Natural killer cell (primary cell): ENCODE results near the gene ZNF358. TPM values are rescaled to one million over a fixed set of nuclear protein-coding genes. Genes with fewer than 3 reads are reported as not detected.

Experiments
- ATAC-seq, 3 donors: fragments of 150-1000 bp in 2 of 3; fragments of 200-7000 bp in 1 of 3; cut with Tn5 transposase; 1 replicate in 1 of 3; 2 replicates in 2 of 3; pipeline ENCODE4 v1.10.0; 2021; ENCODE audit warnings: mild to moderate bottlenecking in 2 of 3, moderate library complexity in 2 of 3
- DNase-seq, 2 donors: peaks; one replicate each; pipeline versions ENCODE4 v3.0.0 to v3.0.0-alpha.2; 2013 to 2021; ENCODE audit warnings: mixed read lengths in 1 of 2
- H3K27ac ChIP-seq: one replicate; pipeline ENCODE4 v1.5.1; 2013; ENCODE audit warnings: mild to moderate bottlenecking, low read length
- H3K27me3 ChIP-seq: one replicate; pipeline ENCODE4 v1.6.1; 2013; ENCODE audit warnings: low read length; ENCODE audit not compliant: control insufficient read depth, insufficient read depth
- H3K36me3 ChIP-seq: one replicate; pipeline ENCODE4 v1.6.1; 2013; ENCODE audit warnings: low read length; ENCODE audit not compliant: control insufficient read depth, insufficient read depth
- H3K4me1 ChIP-seq: one replicate; pipeline ENCODE4 v1.6.1; 2013; ENCODE audit warnings: low read length; ENCODE audit not compliant: control insufficient read depth, insufficient read depth
- H3K4me3 ChIP-seq: one replicate; pipeline ENCODE4 v1.5.1; 2013; ENCODE audit warnings: low read length
- H3K9me3 ChIP-seq: one replicate; pipeline ENCODE4 v1.6.1; 2013; ENCODE audit warnings: low read length; ENCODE audit not compliant: control insufficient read depth, insufficient read depth
- H3K27ac Mint-ChIP-seq, 2 donors: one replicate each; pipeline ENCODE4 v1.8.0; 2022; ENCODE audit warnings: mild to moderate bottlenecking in 2 of 2, mixed read lengths in 2 of 2, moderate library complexity in 1 of 2
- H3K27me3 Mint-ChIP-seq, 2 donors: one replicate each; pipeline ENCODE4 v1.8.0; 2022; ENCODE audit warnings: low read depth in 2 of 2, mixed read lengths in 2 of 2
- H3K36me3 Mint-ChIP-seq: one replicate; pipeline ENCODE4 v1.8.0; 2022; ENCODE audit warnings: mixed read lengths
- H3K4me1 Mint-ChIP-seq, 2 donors: one replicate each; pipeline ENCODE4 v1.8.0; 2022; ENCODE audit warnings: mixed read lengths in 2 of 2
- H3K4me3 Mint-ChIP-seq: one replicate; pipeline ENCODE4 v1.8.0; 2022; ENCODE audit warnings: mild to moderate bottlenecking, moderate library complexity, mixed read lengths
- H3K9me3 Mint-ChIP-seq, 2 donors: one replicate each; pipeline ENCODE4 v1.8.0; 2022; ENCODE audit warnings: mixed read lengths in 2 of 2
- CTCF ChIP-seq: fragments of 200-600 bp; IDR thresholded peaks from one replicate; pipeline ENCODE4 v1.8.0; 2022; ENCODE audit warnings: antibody characterized with exemption
- WGBS: methylation state at CpG from one replicate; pipeline ENCODE4 v1.1.7; 2013; ENCODE audit warnings: missing lambda C conversion rate; ENCODE audit not compliant: insufficient coverage; 5-methylcytosine and 5-hydroxymethylcytosine counted together
- intact Hi-C: fragments of 100-400 bp; cut with micrococcal nuclease; formaldehyde crosslinking; loops from one replicate; pipeline ENCODE4 v1.14.2; 2022
- total RNA-seq, 4 donors: library from RNA; stranded (reverse); fragments of 120-200 nt in 1 of 4; gene quantifications; one replicate each; pipeline versions ENCODE4 v1.2.3 to v1.2.4, GENCODE V29; 2013 to 2022

ZNF358 gene
- total RNA-seq, 3 donors from 2014 or later (not counting 1 experiment from before 2014, with no cell fraction given) = 9.8 to 11.6 (median 10.9) TPM

GRCh38 chr19:7478173-7478842 lies 37.6 kb upstream of the ZNF358 start:
- no peak overlapping the region for H3K4me3 Mint-ChIP-seq
- ATAC-seq (no peak), DNase-seq (no peak)
- H3K36me3 Mint-ChIP-seq = no peaks in the 10 kb centered on the region
- TF ChIP-seq CTCF = no peak
- intact Hi-C loops = no loop called here
- no peaks in the 10 kb centered on the region for H3K27me3 ChIP-seq
- H3K27ac Mint-ChIP-seq = no peak overlapping the region
- no peaks in the 10 kb centered on the region for H3K9me3 Mint-ChIP-seq
- 92% methylated on average over 26 of the region's 26 CpGs for WGBS
- no peaks in the 10 kb centered on the region for H3K9me3 ChIP-seq
- peaks cover 0 to 4% of the 10 kb centered on the region in 2 donors for H3K4me1 Mint-ChIP-seq
- peaks cover 0 to 3% of the 10 kb centered on the region in 2 donors for H3K27me3 Mint-ChIP-seq
- no peaks in the 10 kb centered on the region for H3K36me3 ChIP-seq
- no peak overlapping the region for H3K27ac ChIP-seq
- H3K4me1 ChIP-seq = peaks cover 6% of the 10 kb centered on the region
- H3K4me3 ChIP-seq = no peak overlapping the region

GRCh38 chr19:7478843-7479227 lies 37.1 kb upstream of the ZNF358 start:
- no peak overlapping the region for H3K27ac ChIP-seq
- H3K4me3 Mint-ChIP-seq = no peak overlapping the region
- H3K9me3 ChIP-seq = no peaks in the 10 kb centered on the region
- TF ChIP-seq CTCF = no peak
- H3K4me1 ChIP-seq = peaks cover 8% of the 10 kb centered on the region
- no peaks in the 10 kb centered on the region for H3K36me3 Mint-ChIP-seq
- intact Hi-C loops = no loop called here
- 93% methylated on average over 9 of the region's 9 CpGs for WGBS
- peaks cover 0 to 7% of the 10 kb centered on the region in 2 donors for H3K4me1 Mint-ChIP-seq
- DNase-seq (no peak), ATAC-seq (no peak)
- no peak overlapping the region for H3K27ac Mint-ChIP-seq
- no peaks in the 10 kb centered on the region for H3K27me3 ChIP-seq
- H3K36me3 ChIP-seq = no peaks in the 10 kb centered on the region
- no peak overlapping the region for H3K4me3 ChIP-seq
- H3K9me3 Mint-ChIP-seq = no peaks in the 10 kb centered on the region
- H3K27me3 Mint-ChIP-seq = peaks cover 0 to 4% of the 10 kb centered on the region in 2 donors

GRCh38 chr19:7480222-7480969 lies 35.5 kb upstream of the ZNF358 start:
- WGBS = 79% methylated on average over 11 of the region's 11 CpGs
- Mint-ChIP-seq H3K9me3 (no peaks in the 10 kb centered on the region), H3K27ac (no peak overlapping the region), H3K27me3 (peaks cover 0 to 4% of the 10 kb centered on the region in 2 donors), H3K4me3 (no peak overlapping the region), H3K4me1 (peaks cover 0 to 7% of the 10 kb centered on the region in 2 donors), H3K36me3 (no peaks in the 10 kb centered on the region)
- Histone ChIP-seq H3K4me1 (peaks cover 8% of the 10 kb centered on the region), H3K4me3 (no peak overlapping the region), H3K36me3 (no peaks in the 10 kb centered on the region), H3K27me3 (no peaks in the 10 kb centered on the region), H3K9me3 (no peaks in the 10 kb centered on the region), H3K27ac (no peak overlapping the region)
- intact Hi-C loops = no loop called here
- ATAC-seq (no peak), DNase-seq (no peak)
- TF ChIP-seq CTCF = no peak
